ENCODE data around the gene CDC14B.
"Not testable (repeated sequence)": the region's sequence is repeated elsewhere in the genome, so short reads cannot be mapped to it uniquely, and the experiment has no call there.

The CDC14B gene

GRCh38 chr9:96619491-96620180 is at the start of gene CDC14B:
Gene CDC14B (minus strand): TSS chr9:96619843. CDS start chr9:96619378, 465 bp downstream.
- DNase-seq (ENCODE audit: low read depth, low spot score), result peak; percentile 45

- no peak for DNase-seq (ENCODE audit: low read depth, low spot score)
Observed at GRCh38 chr9:96668868-96669534, 49.4 kb upstream of the CDC14B start.

GRCh38 chr9:96667363-96667728 is 47.7 kb upstream of the CDC14B start:
- DNase-seq (ENCODE audit: low read depth, low spot score), result no peak

DNA sequence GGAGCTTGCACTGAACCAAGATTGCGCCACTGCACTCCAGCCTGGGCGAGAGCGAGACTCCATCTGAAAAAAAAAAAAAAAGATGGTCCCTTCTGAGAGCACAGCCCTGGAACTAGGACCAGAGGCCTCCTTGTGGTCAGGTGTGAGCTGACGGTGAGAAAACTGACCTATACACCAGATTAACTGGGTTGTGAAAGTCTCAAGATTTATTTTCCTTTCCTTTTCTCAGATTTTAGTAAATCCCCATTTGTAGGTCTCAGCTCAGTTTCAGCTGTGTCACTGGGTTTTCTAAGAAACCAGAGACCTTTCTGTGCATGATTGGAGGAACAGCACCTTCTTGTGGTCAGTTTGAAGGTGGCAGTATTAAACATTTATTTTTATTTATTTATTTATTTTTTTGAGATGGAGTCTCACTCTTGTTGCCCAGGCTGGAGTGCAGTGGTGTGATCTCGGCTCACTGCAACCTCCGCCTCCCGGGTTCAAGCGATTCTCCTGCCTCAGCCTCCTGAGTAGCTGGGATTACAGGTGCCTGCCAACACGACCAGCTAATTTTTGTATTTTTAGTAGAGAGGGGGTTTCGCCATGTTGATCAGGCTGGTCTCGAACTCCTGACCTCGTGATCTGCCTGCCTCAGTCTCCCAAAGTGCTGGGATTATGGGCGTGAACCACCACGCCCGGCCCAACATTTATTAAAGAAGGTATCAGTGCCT is 47.2 kb upstream of the CDC14B start:
- not testable (repeated sequence) for DNase-seq (ENCODE audit: low read depth, low spot score)

DNA sequence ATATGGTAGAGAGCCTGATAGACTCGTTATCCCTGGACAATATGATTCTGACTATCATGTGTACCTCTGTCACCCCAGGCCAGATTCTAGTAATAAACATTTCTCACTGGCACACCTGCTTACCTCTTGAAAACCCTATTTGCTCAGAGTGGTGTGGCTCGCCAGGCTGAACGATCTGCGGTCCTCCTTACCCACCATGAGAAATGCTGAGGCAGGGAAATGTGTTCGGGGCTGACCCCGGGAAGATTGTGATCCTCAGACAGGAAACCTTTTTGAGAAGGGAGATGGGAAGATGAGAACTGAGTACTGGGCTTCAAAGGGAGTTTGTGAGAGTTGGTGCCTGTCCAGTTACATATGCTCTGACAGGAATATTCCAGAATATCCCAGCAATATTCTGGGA is 46.1 kb upstream of the CDC14B start:
- no peak for DNase-seq (ENCODE audit: low read depth, low spot score)

DNA sequence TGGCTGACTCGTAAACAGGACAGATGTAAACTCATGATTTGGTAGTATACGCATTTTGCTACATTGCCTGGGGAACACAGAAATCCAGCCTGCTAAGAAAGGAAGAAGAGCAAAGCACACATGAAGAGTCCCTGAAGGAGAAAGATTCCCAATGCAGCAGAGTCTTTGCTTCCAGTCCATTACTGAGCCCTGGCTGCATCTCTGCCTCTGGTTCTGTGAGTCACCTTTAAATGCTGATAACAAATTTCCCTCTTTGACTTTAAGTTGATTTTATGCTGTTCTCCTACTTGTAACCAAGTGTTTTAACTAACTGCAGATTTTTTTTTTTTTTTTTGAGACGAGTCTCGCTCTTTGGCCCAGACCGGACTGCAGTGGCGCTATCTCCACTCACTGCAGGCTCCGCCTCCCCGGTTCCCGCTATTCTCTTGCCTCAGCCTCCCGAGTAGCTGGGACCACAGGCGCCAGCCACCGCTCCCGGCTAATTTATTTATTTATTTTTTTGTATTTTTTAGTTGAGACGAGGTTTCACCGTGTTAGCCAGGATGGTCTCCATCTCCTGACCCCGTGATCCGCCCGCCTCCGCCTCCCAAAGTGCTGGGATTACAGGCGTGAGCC is 44.0 kb upstream of the CDC14B start:
- no peak for DNase-seq (ENCODE audit: low read depth, low spot score)

- DNase-seq (ENCODE audit: low read depth, low spot score), result no peak
Observed at GRCh38 chr9:96661711-96662110, 42.1 kb upstream of the CDC14B start.

DNA sequence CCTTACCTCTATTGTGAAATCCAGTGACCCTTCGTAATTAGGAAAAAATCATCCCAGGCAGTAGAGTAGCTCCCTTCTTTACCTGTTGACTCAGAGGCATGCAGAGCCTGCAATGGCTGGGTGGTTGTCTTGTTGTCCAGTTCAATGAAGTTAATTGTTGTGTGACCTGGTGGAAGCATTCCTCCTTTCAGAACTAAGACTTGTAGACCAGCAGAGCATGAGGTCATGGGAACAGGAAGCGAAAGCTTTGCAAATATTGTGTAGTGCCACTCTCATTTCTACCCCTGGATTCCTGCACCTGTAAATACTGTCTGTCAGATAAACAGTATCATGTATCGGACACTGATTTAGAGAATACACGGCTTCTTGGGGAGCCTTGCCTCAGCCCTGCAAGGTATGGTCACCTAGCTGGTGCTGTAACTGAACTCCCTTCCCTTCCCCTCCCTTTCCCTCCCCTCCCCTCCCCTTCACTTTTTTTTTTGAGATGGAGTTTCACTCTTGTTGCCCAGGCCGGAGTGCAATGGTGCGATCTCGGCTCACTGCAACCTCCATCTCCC is 41.1 kb upstream of the CDC14B start:
- no peak for DNase-seq (ENCODE audit: low read depth, low spot score)

DNA sequence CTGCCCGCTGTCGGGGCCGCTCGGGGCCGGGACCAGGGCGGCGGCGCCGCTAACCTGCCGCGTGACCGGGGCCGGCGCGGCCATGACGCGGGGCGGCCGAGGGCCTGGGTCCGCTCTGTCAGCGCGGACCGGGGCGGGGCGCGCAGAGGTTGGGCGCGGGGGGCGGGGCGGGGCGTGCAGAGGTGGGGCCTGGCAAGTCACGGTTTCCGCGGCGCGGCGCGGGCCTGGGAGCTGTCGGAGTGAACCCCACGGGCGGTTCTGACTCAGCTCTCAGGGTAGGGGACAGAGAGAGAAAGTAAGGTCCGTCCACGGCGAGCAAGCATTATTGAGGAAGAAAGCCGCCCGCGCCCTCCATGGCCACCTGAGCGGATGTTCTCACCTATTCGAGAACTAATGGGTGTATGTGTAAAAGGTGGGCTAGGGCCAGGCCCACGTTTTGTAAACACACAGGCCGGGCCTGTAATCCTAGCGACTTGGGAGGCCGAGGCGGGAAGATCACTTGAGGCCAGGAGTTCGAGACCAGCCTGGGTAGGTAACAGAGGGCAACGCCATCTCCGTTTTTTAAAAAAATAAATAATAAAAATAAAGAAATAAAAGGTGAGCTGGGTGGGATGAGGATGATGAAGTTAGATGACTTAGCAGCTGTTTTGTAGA is 35.7 kb upstream of the CDC14B start, which contains the start of gene PRXL2C:
Gene PRXL2C, minus strand, starts transcription at position 120 of the 654 bp plus-strand sequence. Its CDS starts 36 bp downstream, at position 84.
- DNase-seq (ENCODE audit: low read depth, low spot score), result peak; percentile 39

GRCh38 chr9:96654450-96655197 is 35.0 kb upstream of the CDC14B start:
- peak; percentile 8 for DNase-seq (ENCODE audit: low read depth, low spot score)

DNA sequence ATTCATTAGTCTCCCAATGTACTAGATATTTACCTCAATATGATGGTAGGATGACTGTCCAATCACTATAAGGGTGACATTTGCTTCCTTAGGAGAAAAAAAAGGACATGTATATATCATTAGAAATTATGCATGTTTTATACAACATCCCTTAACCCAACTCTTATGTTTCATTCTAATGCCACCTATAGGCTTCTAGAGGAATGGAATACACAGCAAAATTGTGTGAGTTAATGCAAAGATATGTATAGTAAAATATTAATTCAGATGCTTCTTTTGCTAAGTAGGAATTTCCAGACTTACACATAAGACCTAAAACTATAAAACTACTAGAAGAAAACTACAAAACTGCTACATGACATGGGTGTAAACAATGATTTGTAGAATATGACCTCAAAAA is 32.0 kb upstream of the CDC14B start:
- no peak for DNase-seq (ENCODE audit: low read depth, low spot score)

- no peak for DNase-seq (ENCODE audit: low read depth, low spot score)
Observed at GRCh38 chr9:96649620-96650324, 30.1 kb upstream of the CDC14B start.

- no peak for DNase-seq (ENCODE audit: low read depth, low spot score)
Observed at GRCh38 chr9:96646081-96646991, 26.7 kb upstream of the CDC14B start.

DNA sequence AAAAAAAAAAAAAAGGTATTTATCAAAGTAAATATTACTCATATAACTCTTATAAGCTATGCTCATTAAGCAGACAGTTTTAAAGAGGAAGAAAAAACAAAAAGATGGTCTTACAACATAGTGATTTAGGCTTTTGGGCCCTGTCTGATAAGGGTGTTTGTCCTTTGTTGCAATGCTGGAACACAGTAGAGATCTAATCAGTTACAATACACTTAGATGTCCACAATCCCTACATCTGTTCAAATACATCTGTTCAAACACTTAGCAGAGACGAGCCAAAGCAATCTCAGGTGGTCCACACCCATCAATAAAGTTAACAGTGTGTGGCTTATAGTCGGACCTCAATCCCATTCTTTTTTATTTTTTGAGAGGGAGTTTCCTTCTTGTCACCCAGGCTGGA is 24.5 kb upstream of the CDC14B start:
- no peak for DNase-seq (ENCODE audit: low read depth, low spot score)

DNA sequence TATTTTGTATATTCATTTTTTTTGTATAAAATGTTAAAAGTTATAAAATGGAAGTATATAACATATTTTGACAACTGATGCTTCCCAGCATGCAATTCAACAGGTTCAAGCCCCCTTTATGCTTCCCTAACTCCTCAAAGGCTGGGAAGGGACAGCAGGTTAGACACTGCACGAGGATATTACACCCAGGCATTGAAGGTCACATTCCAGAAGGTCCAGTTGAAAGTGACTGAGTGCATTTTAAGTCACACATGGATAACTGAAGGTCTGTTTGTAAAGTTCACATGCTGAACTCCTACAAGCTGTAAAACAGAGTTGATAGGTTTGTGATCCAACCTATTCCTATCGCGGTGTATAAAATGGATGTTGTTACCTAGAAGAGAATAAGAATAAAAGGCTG is 21.9 kb upstream of the CDC14B start:
- no peak for DNase-seq (ENCODE audit: low read depth, low spot score)

DNA sequence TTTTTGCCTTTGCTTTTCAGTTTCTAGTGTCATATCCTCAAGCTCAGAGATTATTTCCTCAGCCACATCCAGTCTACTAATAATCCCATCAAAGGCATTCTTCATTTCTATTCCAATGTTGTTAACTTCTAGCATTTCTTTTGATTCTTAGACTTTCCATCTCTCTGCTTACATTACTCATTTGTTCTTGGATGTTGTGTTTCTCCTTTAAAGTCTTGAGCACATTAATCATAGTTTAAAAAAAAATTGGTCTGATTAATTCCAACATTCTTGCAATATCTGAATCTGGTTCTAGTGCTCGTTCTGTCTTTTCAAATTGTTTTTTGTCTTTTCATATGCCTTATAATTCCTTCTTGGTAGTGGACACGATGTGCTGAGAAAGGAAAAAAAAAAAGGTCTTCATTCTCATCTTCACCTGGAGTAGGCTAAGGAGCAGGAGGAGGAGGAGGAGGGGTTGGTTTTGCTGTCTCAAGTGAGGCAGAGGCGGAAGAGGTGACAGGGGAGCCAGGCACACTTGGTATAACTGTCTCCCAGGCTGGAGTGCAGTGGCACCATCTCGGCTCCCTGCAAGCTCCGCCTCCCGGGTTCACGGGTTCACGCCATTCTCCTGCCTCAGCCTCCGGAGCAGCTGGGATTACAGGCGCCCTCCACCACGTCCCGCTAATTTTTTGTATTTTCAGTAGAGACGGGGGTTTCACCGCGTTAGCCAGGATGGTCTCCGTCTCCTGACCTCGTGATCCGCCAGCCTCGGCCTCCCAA is 19.1 kb upstream of the CDC14B start:
- DNase-seq (ENCODE audit: low read depth, low spot score), result no peak

GRCh38 chr9:96636368-96636767 is 16.7 kb upstream of the CDC14B start:
- DNase-seq (ENCODE audit: low read depth, low spot score), result no peak

- not testable (repeated sequence) for DNase-seq (ENCODE audit: low read depth, low spot score)
Observed at GRCh38 chr9:96633579-96633978, 13.9 kb upstream of the CDC14B start.
